Fibroblast of skin of left biceps (primary cell): ENCODE measurements around the gene MMP11.

Source experiments
- DNase-seq, 2 experiments: peaks; one replicate each; pipeline ENCODE4 v3.0.0-alpha.2; 2013; ENCODE audit warnings: low read depth in 2 of 2

The MMP11 gene

GRCh38 chr22:23760056-23760455, 12.6 kb upstream of the MMP11 start:
- DNase-seq = no peak

- DNase-seq = no peak
Measured at GRCh38 chr22:23762842-23763578, 9.6 kb upstream of the MMP11 start, which contains the start of gene C22orf15. C22orf15 (plus strand) TSS chr22:23762990; CDS start chr22:23763307, 317 bp downstream.

GRCh38 chr22:23763579-23763945, 9.1 kb upstream of the MMP11 start:
- DNase-seq = no peak

GRCh38 chr22:23763954-23764353, 8.7 kb upstream of the MMP11 start:
- DNase-seq = no peak

- DNase-seq = no peak
Measured at GRCh38 chr22:23764899-23765881, 7.5 kb upstream of the MMP11 start.

- no peak for DNase-seq
Measured at GRCh38 chr22:23767303-23767672, 5.4 kb upstream of the MMP11 start.

GRCh38 chr22:23767673-23768548, 4.7 kb upstream of the MMP11 start, which contains the start of gene CHCHD10:
CHCHD10 (minus strand) TSS chr22:23767972; CDS start chr22:23767874, 98 bp downstream.
- DNase-seq = no peak

- DNase-seq = no peak
Measured at GRCh38 chr22:23769321-23769965, 3.2 kb upstream of the MMP11 start.

GRCh38 chr22:23772315-23772648, 367 bp upstream of the MMP11 start:
- DNase-seq = no peak

- no peak for DNase-seq
Measured at GRCh38 chr22:23773483-23774113, 949 bp downstream of the MMP11 start.

- no peak for DNase-seq
Measured at GRCh38 chr22:23774114-23774921, 1.7 kb downstream of the MMP11 start.

GRCh38 chr22:23774922-23775436, 2.3 kb downstream of the MMP11 start:
- DNase-seq = no peak

- no peak for DNase-seq
Measured at GRCh38 chr22:23775779-23776375, 3.2 kb downstream of the MMP11 start.

GRCh38 chr22:23777776-23778576, 5.3 kb downstream of the MMP11 start:
- no peak for DNase-seq

GRCh38 chr22:23778577-23778900, 5.9 kb downstream of the MMP11 start:
- DNase-seq = no peak

GRCh38 chr22:23779083-23779482, 6.4 kb downstream of the MMP11 start:
- no peak for DNase-seq

- no peak for DNase-seq
Measured at GRCh38 chr22:23779731-23780130, 7.1 kb downstream of the MMP11 start.

- DNase-seq = no peak
Measured at GRCh38 chr22:23780146-23780748, 7.6 kb downstream of the MMP11 start.
